GM18526 (cell line): ENCODE data around the gene OTOF.

ENCODE experiments used
- POLR2A ChIP-seq: IDR thresholded peaks from 3 replicates; pipeline ENCODE4 v1.6.1; 2011; ENCODE audit not compliant: insufficient read length; ENCODE audit errors: extremely low read depth

The OTOF gene

DNA sequence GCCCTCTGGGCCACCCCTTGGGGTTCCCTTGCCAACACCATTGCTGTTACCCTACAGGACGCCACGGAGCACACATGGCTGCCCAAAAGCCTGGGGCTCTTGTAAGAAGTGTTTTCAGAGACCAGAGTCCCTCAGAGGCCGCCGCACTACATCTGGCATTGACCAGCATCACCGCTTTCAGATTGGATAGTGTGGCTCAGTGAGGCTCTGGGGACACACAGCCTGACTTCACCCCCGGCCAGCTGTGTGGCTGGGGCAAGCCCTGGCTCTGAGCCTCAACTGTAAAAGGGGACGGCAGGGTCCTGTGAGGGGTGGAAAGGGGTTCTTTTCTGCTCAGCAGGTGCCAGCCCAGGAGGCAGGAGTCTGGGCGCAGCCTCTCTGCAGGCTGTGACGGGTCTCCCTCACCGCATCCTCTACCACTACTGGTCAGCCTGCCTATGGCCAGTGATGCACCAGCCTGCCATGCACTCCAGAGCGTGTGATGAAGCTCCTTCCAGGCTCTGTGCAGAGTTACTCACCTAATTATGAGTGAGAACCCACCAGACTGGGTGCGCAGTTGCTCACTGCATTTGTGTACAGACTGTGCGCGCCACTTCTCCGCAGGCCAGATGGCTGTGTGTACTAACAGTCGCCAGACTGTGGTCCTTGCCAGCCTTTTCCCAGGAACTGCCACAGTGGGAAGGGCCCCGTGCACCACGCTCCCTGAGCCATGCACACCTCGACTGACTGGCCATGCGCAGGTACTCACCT lies 10.7 kb upstream of the OTOF start:
- TF ChIP-seq POLR2A, result no peak

GRCh38 chr2:26487192-26487591 lies 9.3 kb upstream of the OTOF start:
- TF ChIP-seq POLR2A, result no peak

GRCh38 chr2:26486789-26487188 lies 8.9 kb upstream of the OTOF start:
- TF ChIP-seq POLR2A, result no peak

DNA sequence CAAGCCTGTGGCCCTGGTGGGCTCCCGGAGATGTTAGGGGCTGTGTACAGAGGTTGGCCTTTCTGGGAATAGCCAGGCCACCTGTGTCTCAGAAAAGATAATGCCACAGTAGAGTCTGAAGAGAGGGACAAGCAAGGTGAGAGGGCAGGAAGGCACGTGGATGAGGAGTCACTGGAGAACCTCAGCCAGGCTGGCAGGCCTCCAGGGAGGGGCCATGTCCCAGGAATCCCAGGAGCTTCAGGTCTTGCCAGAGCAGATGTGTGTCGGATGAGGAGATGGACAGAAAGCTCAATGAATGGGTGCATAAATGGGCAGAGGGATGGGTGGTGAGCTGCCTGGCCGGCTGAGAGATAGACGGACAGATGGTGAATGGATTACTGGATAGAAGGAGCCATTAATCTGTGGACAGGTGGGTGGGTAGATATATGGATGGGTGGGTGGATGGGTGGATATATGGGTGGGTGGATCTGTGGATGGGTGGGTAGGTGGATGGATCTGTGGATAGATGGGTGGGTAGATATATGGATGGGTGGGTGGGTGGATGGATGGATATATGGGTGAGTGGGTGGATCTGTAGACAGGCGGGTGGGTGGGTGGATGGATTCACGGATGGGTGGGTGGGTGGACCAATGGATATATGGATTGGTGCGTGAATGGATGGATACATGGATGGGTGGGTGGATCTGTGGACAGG lies 7.9 kb upstream of the OTOF start:
- TF ChIP-seq POLR2A, result no peak

GRCh38 chr2:26485099-26485498 lies 7.2 kb upstream of the OTOF start:
- TF ChIP-seq POLR2A, result no peak

GRCh38 chr2:26484579-26484978 lies 6.7 kb upstream of the OTOF start:
- TF ChIP-seq POLR2A, result no peak

DNA sequence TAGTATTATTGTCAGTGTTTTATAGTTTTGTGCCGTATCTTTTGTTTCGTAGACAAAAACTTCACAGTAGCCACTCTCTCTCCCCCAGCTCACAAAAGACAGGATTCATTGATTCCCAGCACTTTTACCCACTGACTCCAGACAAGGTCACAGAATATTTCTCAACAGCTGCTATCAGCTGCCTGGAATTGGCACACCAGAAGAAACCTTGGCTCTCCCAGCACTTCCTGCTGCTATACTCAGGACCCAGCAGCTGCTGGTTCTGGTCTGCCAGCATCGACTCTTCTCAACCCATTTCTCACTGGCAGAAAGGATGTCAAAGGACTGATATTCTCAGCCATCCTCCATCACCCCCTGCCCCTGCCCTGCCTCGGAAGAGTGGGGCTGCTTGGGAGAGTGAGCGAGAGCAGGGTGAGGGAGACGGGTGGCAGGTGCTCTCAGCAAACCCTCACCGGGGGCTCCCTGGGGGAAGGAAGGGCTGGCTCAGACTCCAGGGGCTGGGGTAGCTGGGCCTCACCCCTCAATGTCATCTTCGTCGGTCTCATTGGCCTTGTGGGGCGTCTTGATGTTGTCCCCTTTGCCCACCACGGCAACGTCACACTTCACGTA lies 6.1 kb upstream of the OTOF start:
- TF ChIP-seq POLR2A, result no peak

- TF ChIP-seq POLR2A, result no peak
Measured at GRCh38 chr2:26483516-26483915, 5.6 kb upstream of the OTOF start.

- TF ChIP-seq POLR2A, result no peak
Measured at GRCh38 chr2:26483027-26483326, 5.1 kb upstream of the OTOF start.

DNA sequence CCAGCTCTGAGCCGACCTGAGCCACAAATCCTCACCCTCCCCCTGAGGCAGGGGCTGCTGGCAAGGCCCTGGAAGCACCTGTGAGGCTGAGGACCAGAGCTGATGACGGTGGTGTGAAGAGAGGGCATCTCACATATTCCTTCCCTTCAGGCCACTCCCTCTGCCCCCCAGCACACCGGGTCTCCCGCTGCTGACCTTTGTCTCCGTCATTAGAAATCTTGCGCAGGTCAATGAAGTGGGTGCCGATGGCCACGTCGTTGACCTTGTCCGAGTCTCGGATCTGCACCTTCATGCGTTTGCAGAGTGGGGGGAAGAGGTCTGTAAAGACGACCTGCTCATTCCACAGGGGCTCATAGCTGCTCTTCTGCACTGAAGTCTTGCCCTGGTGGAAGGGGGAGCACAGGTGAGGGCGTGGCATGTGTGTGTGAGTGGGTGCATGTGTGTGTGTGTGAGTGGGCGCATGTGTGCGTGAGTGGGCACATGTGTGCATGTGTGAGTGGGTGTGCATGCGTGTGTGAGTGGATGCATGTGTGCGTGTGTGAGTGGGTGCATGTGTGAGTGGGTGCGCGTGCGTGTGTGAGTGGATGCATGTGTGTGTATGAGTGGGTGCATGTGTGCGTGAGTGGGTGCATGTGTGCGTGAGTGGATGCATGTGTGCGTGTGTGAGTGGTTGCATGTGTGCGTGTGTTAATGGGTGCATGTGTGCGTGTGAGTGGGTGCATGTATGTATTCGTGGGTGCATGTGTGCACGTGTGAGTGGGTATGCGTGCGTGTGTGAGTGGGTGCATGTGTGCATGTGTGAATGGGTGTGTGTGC lies 4.5 kb upstream of the OTOF start:
- TF ChIP-seq POLR2A, result no peak

DNA sequence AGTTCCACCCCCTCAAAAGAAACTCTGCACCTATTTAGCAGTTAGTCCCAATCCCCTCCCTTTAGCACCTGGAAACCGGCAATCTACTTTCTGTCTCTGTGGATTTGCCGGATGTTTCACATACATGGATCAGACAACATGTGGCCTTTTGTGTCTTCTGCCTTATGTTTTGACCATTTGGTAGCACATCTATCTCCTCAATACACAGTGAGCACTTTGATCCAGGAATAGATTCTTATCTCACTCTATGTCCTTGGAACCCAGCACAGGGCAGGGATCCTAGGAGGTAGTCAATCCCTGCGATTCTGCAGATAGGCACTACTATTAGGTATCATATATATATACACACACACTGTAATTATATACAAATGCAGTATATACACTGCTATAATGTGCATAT lies 3.8 kb upstream of the OTOF start:
- no peak for TF ChIP-seq POLR2A

DNA sequence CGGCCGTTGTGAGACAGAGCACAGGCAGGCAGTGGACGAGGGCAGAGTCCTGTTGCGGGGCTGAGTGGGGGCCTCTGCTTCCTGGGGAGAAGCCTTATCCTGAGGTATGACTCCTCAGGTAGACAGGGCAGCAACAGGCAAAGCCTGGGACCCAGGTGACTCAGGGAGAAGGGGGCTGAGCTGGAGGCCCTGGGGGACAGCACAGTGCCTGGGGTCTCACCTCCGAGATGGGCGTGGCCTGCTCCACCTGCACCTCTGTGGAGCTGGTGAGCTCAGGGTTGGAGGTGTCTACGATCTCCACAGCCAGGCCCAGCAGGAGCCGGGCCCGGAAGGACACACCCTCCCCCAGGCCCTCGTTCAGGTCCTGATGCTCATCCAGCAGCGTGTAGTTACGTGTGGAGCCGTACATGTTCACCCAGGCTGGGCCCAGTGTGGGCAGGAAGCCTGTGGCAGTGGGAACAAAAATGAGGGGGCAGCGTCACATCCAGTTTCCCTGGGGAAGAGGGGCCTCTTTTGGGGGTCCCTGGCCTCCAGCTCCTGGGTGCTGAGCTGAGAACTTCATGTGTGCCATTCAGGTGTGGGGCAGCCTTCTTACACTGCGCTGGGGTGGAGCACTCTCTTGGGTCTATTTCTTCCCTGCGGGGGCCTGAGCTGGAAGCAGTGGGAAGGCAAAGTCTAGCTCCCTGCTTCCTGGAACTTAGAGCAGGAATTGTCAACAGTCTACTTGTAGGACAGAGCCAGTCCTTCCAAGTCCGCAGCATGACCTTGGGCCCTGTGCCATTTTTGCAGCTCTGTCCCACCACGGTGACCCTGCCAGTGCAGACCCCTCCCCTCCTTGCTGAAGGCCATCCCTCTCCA lies 2.9 kb upstream of the OTOF start:
- TF ChIP-seq POLR2A, result no peak

DNA sequence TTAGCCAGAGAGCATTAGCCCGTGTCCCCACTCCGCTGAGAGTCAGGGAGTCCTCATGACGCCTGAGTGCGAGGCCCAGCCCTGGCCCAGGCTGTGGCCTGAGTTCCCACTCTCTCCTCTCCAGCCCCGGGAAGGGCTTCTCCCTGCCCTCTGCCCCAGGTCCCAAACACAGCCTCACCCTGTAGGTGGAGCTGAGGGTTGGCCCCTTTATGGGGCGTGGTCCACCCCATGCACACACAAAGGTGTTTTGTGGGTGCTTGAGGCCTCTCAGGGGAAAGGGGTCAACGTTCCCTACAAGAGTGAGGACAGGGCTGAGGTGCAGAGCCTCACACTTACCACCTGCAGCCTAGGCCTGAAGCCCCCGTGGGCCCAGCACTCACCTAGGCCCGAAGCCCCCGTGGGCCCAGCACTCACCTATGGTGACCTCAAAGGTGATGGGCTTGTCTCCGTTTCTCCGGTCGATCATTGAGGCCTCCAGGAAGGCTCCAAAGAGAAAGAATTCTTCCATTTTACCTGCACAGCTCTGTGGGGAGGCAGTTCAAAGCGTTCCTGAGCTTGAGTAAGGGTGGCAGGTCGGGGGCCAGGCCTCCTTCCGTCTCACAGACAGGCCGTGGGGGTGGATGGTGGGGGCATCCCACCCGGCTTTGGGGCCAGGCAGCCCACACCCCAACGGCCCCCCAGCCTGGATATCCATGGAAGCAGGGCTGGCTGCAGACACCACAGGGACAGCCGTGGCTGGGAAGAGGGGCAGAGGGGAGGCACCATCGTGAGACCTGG lies 2.1 kb upstream of the OTOF start:
- TF ChIP-seq POLR2A, result no peak
